Measurements from ENCODE around the gene TESK1.

TESK1 gene

GRCh38 chr9:35615981-35616680 lies 11.1 kb downstream of the TESK1 start:
- intact Hi-C loops (cut with DNase I; ENCODE audit: low total_unique reads), result no loop called here

DNA sequence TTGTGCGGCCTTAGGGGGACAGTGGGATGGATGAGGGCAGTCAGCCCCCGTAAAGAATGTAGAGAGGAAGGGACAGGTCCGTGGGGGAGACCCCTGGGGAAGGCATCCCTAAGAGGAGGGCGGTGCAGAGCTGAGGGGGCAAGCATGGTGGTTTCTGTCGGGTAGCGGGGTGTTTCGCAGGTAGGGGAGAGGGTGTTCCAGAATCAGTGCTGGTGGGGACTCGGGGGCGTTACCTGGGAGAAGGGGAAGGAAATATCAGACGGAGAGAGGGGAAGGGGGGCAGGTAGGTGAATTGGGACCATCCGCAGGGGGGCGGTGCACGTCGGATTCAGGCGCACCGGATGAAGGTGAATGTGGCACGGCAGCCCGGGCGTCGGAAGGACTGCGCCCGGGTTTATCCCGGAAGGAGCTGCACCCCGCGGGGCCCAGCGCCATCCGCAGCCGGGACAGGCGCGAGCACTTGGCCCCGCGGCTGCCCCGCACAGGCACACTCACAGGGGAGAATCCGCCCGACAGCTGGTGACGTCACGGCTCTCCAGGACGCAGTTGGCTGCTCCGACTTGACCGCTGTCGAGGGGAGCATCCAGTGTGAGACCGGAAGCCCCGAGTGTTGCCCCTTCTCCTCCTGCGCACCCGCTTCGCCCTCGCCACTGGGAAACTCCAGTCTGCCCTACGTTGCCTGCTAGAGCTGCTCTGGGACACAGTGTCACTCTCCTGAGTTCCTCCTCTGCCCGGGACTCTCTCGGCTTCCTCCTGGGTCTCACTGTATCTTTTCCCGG lies 11.8 kb downstream of the TESK1 start:
- H3K36me3 ChIP-seq, result no peaks in the 10 kb centered on the region
- H3K9me3 ChIP-seq, result no peaks in the 10 kb centered on the region
- intact Hi-C loops (cut with DNase I; ENCODE audit: low total_unique reads), result no loop called here
- peaks cover 0 to 11% (median 10%) of the 10 kb centered on the region in 4 donors for H3K4me1 ChIP-seq
- peak; percentile 66 to 84 for DNase-seq
- peaks cover 0 to 12% of the 10 kb centered on the region in 2 donors for H3K27me3 ChIP-seq
- TF ChIP-seq, protein P1, sequence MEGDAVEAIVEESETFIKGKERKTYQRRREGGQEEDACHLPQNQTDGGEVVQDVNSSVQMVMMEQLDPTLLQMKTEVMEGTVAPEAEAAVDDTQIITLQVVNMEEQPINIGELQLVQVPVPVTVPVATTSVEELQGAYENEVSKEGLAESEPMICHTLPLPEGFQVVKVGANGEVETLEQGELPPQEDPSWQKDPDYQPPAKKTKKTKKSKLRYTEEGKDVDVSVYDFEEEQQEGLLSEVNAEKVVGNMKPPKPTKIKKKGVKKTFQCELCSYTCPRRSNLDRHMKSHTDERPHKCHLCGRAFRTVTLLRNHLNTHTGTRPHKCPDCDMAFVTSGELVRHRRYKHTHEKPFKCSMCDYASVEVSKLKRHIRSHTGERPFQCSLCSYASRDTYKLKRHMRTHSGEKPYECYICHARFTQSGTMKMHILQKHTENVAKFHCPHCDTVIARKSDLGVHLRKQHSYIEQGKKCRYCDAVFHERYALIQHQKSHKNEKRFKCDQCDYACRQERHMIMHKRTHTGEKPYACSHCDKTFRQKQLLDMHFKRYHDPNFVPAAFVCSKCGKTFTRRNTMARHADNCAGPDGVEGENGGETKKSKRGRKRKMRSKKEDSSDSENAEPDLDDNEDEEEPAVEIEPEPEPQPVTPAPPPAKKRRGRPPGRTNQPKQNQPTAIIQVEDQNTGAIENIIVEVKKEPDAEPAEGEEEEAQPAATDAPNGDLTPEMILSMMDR (IDR thresholded peaks at IDR 0.05), result no peak
- H3K4me3 ChIP-seq, result peak overlapping the region; percentile 32 to 53
- no peak overlapping the region for H3K27ac ChIP-seq

More at GRCh38 chr9:35615981-35616680, 11.1 kb downstream of the TESK1 start:
- Histone ChIP-seq H3K36me3 (no peaks in the 10 kb centered on the region), H3K4me1 (peaks cover 0 to 11% (median 10%) of the 10 kb centered on the region in 4 donors), H3K27ac (no peak overlapping the region), H3K9me3 (no peaks in the 10 kb centered on the region), H3K27me3 (peaks cover 0 to 12% of the 10 kb centered on the region in 2 donors), H3K4me3 (no peak overlapping the region)
- no peak for DNase-seq
- TF ChIP-seq, protein P1 (IDR thresholded peaks at IDR 0.05), result no peak

DNA sequence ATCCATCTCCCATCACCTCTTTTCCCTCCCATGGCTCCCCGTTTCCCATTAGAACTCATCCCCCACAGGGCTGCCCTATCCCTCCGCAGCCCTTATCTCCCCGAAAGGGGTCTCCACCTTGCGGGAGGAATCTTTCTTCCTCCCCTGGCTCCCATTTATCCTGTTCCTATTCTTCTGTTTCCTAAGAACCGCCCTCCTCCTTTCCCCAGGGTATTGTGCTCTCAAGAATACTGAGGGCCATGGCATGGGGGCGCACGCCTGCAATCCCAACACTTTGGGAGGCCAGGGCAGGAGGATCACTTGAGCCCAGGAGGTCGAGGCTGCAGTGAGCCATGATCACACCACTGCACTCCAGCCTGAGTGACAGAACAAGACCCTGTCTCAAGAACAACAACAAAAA lies 12.5 kb downstream of the TESK1 start:
- peaks cover 0 to 11% (median 10%) of the 10 kb centered on the region in 4 donors for H3K4me1 ChIP-seq
- DNase-seq, result no peak
- H3K27ac ChIP-seq, result no peak overlapping the region
- H3K36me3 ChIP-seq, result no peaks in the 10 kb centered on the region
- TF ChIP-seq, protein P1 (IDR thresholded peaks at IDR 0.05), result no peak
- intact Hi-C loops (cut with DNase I; ENCODE audit: low total_unique reads), result no loop called here
- peak overlapping the region; percentile 32 to 53 for H3K4me3 ChIP-seq
- peaks cover 0 to 12% of the 10 kb centered on the region in 2 donors for H3K27me3 ChIP-seq
- H3K9me3 ChIP-seq, result no peaks in the 10 kb centered on the region

GRCh38 chr9:35618325-35618727 lies 13.3 kb downstream of the TESK1 start, which contains the start of gene CD72:
Gene CD72 (minus strand): TSS chr9:35618413. CDS start chr9:35618303, 110 bp downstream.
- no peak for DNase-seq
- Histone ChIP-seq H3K27me3 (peaks cover 0 to 12% of the 10 kb centered on the region in 2 donors), H3K4me1 (peaks cover 0 to 11% (median 10%) of the 10 kb centered on the region in 4 donors), H3K9me3 (no peaks in the 10 kb centered on the region), H3K27ac (no peak within 1 kb of the TSS), H3K4me3 (peak within 1 kb of the TSS; percentile 32 to 53), H3K36me3 (no peaks in the 10 kb centered on the region)
- TF ChIP-seq, protein P1 (IDR thresholded peaks at IDR 0.05), result no peak
- intact Hi-C loops (cut with DNase I; ENCODE audit: low total_unique reads), result no loop called here

DNA sequence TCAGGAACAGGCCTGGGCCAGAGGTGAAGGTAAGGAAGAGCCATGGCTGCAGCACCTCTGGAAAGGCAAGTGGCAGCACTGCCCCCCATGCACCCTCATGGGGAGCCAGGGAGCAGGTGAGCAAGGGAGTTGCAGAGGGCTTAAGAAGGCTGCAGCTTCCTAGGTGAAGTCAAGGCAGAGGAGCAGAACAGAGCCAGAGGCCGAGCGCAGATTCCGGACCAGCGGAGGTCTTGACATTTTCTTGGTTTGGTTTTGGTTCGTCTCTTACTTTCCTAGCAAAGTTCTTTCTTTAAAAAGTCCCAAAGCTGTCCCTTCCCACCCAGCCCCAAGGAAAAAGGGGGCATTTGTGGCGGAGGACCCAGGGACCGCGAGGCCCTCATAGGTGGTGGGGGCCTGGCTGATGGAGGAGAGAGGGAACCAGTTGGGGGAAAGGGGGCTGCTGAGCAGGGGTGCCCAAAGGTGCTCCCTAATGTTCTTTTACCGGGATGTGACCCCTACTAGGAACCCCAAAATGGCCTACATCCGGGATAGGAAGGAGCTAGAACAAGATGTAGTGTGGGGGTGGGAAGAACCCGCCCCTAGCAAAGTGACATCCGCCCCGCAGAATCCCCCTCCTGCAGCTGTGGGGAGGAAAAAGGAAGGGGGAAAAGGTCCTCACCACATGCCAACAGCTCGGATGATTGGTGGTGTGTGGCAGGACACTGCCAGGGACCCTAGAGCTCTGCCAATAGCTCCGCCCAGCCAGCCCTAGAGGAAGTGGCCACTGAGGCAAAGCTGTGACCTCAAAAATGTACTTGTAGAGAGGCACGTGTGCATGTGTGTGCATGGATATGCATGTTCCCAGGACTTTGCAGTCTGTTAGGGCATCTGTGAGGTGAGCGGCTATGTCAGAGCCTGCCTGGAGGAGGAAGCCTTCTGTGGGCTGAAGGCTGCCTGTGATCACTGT lies 14.1 kb downstream of the TESK1 start:
- intact Hi-C loops (cut with DNase I; ENCODE audit: low total_unique reads), result no loop called here
- H3K9me3 ChIP-seq, result no peaks in the 10 kb centered on the region
- no peaks in the 10 kb centered on the region for H3K36me3 ChIP-seq
- H3K27ac ChIP-seq, result no peak overlapping the region
- no peak for DNase-seq
- H3K4me3 ChIP-seq, result no peak overlapping the region
- TF ChIP-seq, protein P1 (IDR thresholded peaks at IDR 0.05), result no peak
- peaks cover 0 to 11% (median 10%) of the 10 kb centered on the region in 4 donors for H3K4me1 ChIP-seq
- H3K27me3 ChIP-seq, result peaks cover 0 to 12% of the 10 kb centered on the region in 2 donors

Measured in tibial artery (tissue), 4 donors.